HG03066 (cell line): Measurements from ENCODE around the gene CT45A8.
"Not testable (repeated sequence)": the region's sequence is repeated elsewhere in the genome, so short reads cannot be mapped to it uniquely, and the experiment has no call there.

Experiments used
- ATAC-seq: cut with Tn5 transposase; IDR thresholded peaks from one replicate; pipeline ENCODE4 v1.9.1; 2021; ENCODE audit warnings: low read depth; ENCODE audit not compliant: unreplicated experiment

The CT45A8 gene, protein sequence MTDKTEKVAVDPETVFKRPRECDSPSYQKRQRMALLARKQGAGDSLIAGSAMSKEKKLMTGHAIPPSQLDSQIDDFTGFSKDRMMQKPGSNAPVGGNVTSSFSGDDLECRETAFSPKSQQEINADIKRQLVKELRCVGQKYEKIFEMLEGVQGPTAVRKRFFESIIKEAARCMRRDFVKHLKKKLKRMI

DNA sequence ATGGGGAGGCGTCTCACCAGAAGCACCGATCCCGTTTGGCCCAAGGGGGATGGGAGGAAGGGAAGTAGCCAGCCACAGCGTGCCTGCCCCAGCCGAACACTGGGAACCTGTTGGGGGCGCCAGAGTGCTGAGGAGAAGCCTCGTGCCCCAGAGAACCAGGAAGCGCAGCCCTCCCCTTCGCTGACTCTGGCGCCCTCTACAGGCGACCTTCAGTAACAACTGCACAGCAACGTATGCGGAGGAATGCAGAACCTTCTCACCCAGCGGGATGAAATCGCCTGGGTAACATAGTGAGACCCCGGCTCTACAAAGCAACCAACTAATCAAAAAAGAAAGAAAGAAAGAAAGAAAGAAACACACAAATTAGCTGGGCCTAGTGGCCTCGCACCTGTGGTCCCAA is at the start of gene CT45A8:
Gene CT45A8, minus strand, starts transcription at position 101 of the 400 bp plus-strand sequence. CDS start 3,755 bp downstream, outside the sequence.
- not testable (repeated sequence) for ATAC-seq

- ATAC-seq: no peak
Observed at GRCh38 chrX:135893294-135893817, 39.0 kb upstream of the CT45A8 start, which contains the start of the genes CT45A10 and SAGE1. Gene CT45A10, minus strand, starts transcription at chrX:135893444. Its CDS starts 8,100 bp downstream, at chrX:135885344. Gene SAGE1, plus strand, starts transcription at chrX:135893716. Its CDS starts 2,527 bp downstream, at chrX:135896243.

GRCh38 chrX:135892781-135893180 is 38.4 kb upstream of the CT45A8 start:
- ATAC-seq: no peak

DNA sequence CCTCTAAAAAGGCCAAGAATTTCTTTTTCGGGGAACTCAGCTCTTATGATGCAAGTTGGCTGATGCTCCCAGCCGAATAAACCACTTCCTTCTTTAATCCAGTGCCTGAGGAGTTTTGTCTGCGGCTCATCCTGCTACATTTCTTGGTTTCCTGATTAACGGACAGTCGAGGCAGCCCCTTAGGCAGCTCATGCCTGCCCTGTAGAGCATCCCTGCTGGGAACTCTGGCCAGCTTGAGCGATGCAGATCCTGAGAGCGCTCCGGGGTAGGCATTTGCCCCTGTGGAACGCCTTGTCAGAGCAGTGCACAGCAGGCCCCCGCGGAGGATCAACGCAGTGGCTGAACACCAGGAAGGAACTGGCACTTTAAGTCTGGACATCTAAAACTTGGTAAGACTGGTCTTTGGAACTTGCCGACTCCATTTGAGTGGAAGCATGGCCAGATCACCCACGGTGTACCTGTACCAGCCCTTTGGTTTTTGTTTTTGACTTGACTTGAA is 35.8 kb upstream of the CT45A8 start:
- ATAC-seq: no peak

DNA sequence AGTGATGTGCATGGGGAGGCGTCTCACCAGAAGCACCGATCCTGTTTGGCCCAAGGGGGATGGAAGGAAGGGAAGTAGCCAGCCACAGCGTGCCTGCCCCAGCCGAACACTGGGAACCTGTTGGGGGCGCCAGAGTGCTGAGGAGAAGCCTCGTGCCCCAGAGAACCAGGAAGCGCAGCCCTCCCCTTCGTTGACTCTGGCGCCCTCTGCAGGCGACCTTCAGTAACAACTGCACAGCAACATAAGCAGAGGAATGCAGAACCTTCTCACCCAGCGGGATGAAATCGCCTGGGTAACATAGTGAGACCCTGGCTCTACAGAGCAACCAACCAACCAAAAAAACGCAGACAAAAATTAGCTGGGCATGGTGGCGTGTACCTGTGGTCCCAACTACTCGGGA is 34.6 kb upstream of the CT45A8 start:
- not testable (repeated sequence) for ATAC-seq

- ATAC-seq: not testable (repeated sequence)
Observed at GRCh38 chrX:135888230-135888629, 33.9 kb upstream of the CT45A8 start.

GRCh38 chrX:135882741-135883140 is 28.4 kb upstream of the CT45A8 start:
- ATAC-seq: not testable (repeated sequence)

DNA sequence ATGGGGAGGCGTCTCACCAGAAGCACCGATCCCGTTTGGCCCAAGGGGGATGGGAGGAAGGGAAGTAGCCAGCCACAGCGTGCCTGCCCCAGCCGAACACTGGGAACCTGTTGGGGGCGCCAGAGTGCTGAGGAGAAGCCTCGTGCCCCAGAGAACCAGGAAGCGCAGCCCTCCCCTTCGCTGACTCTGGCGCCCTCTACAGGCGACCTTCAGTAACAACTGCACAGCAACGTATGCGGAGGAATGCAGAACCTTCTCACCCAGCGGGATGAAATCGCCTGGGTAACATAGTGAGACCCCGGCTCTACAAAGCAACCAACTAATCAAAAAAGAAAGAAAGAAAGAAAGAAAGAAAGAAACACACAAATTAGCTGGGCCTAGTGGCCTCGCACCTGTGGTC is 17.4 kb upstream of the CT45A8 start, which contains the start of gene CT45A9:
Gene CT45A9, minus strand, starts transcription at position 101 of the 400 bp plus-strand sequence. CDS start 3,751 bp downstream, outside the sequence.
- not testable (repeated sequence) for ATAC-seq

GRCh38 chrX:135837180-135837579 is 17.2 kb downstream of the CT45A8 start, which contains the start of gene CT45A7:
Gene CT45A7, minus strand, starts transcription at chrX:135837280. Its CDS starts 3,747 bp downstream, at chrX:135833533.
- not testable (repeated sequence) for ATAC-seq

GRCh38 chrX:135819912-135820311 is 34.4 kb downstream of the CT45A8 start, which contains the start of gene CT45A2:
Gene CT45A2, minus strand, starts transcription at chrX:135820012. Its CDS starts 3,747 bp downstream, at chrX:135816265.
- not testable (repeated sequence) for ATAC-seq

GRCh38 chrX:135802687-135803086 is 51.7 kb downstream of the CT45A8 start, which contains the start of gene CT45A6:
Gene CT45A6, minus strand, starts transcription at chrX:135802787. Its CDS starts 3,794 bp downstream, at chrX:135798993.
- ATAC-seq: not testable (repeated sequence)
